T-cell (primary cell): ENCODE data around the gene C5orf58. TPM values are rescaled to one million over a fixed set of nuclear protein-coding genes. Genes with fewer than 3 reads are reported as not detected.

ENCODE experiments used
- ATAC-seq, 4 experiments: fragments of 200-7000 bp in 3 of 4; fragments of 150-1000 bp in 1 of 4; cut with Tn5 transposase; replicated peaks in 1 of 4; 1 replicate in 3 of 4; 2 replicates in 1 of 4; pipeline ENCODE4 v1.10.0; 2021; ENCODE audit warnings: moderate library complexity in 3 of 4, mild to moderate bottlenecking in 2 of 4, moderate number of reproducible peaks in 1 of 4
- CTCF ChIA-PET, 2 donors: fragments of 300-600 bp; sonication (Branson Sonifier 250); formaldehyde crosslinking; loops; one replicate each; lab custom pipeline; 2022; ENCODE audit warnings: antibody characterized with exemption in 2 of 2; lab: Charles Lee
- POLR2A ChIA-PET, 2 donors: fragments of 300-600 bp; sonication (Branson Sonifier 250); formaldehyde crosslinking; loops; one replicate each; lab custom pipeline; 2022; ENCODE audit warnings: antibody characterized with exemption in 2 of 2; lab: Charles Lee
- DNase-seq, 35 experiments: peaks; one replicate each; pipeline versions ENCODE4 v3.0.0 to v3.0.0-alpha.2; 2013 to 2023
- H3K27ac ChIP-seq: one replicate; pipeline ENCODE4 v1.5.1; 2013; ENCODE audit warnings: low read length
- H3K27me3 ChIP-seq, 2 experiments: replicated peaks in 1 of 2; 1 replicate in 1 of 2; 2 replicates in 1 of 2; pipeline versions ENCODE4 v1.6.1 to v1.7.0; 2013; ENCODE audit warnings: low read length in 1 of 2, mixed read lengths in 1 of 2; ENCODE audit not compliant: control insufficient read depth in 2 of 2, insufficient read depth in 2 of 2; ENCODE audit errors: extremely low read depth in 1 of 2
- H3K36me3 ChIP-seq, 2 donors: 1 replicate in 1 of 2; 2 replicates in 1 of 2; pipeline versions ENCODE4 v1.6.1 to v1.7.0; 2013; ENCODE audit warnings: low read length in 1 of 2; ENCODE audit not compliant: control insufficient read depth in 2 of 2, insufficient read depth in 1 of 2; ENCODE audit errors: extremely low read depth in 1 of 2
- H3K4me1 ChIP-seq, 2 experiments: 1 replicate in 1 of 2; 2 replicates in 1 of 2; pipeline versions ENCODE4 v1.6.1 to v1.7.0; 2013; ENCODE audit warnings: low read length in 2 of 2, mixed read lengths in 1 of 2; ENCODE audit not compliant: insufficient read depth in 2 of 2, control insufficient read depth in 1 of 2; ENCODE audit errors: extremely low read depth in 1 of 2
- H3K4me3 ChIP-seq, 2 donors: 1 replicate in 1 of 2; 2 replicates in 1 of 2; pipeline versions ENCODE4 v1.5.1 to v1.7.0; 2013; ENCODE audit warnings: mild to moderate bottlenecking in 2 of 2, low read length in 1 of 2, moderate library complexity in 1 of 2; ENCODE audit not compliant: control insufficient read depth in 1 of 2; ENCODE audit errors: extremely low read depth in 1 of 2
- H3K9me3 ChIP-seq: 2 replicates; pipeline ENCODE4 v1.7.0; 2013
- H3K27ac Mint-ChIP-seq, 2 donors: one replicate each; pipeline ENCODE4 v1.8.0; 2020 to 2021; ENCODE audit warnings: mild to moderate bottlenecking in 2 of 2, mixed read lengths in 2 of 2
- H3K27me3 Mint-ChIP-seq, 2 donors: one replicate each; pipeline ENCODE4 v1.8.0; 2021 to 2022; ENCODE audit warnings: mixed read lengths in 2 of 2
- H3K36me3 Mint-ChIP-seq: one replicate; pipeline ENCODE4 v1.8.0; 2021; ENCODE audit warnings: mixed read lengths
- H3K4me1 Mint-ChIP-seq, 3 donors: one replicate each; pipeline ENCODE4 v1.8.0; 2020 to 2022; ENCODE audit warnings: mixed read lengths in 3 of 3, mild to moderate bottlenecking in 1 of 3
- H3K4me3 Mint-ChIP-seq, 3 donors: one replicate each; pipeline ENCODE4 v1.8.0; 2020 to 2022; ENCODE audit warnings: mild to moderate bottlenecking in 3 of 3, mixed read lengths in 3 of 3, moderate library complexity in 3 of 3
- H3K9me3 Mint-ChIP-seq, 3 donors: one replicate each; pipeline ENCODE4 v1.8.0; 2020 to 2022; ENCODE audit warnings: mixed read lengths in 3 of 3
- WGBS: methylation state at CpG from one replicate; pipeline ENCODE4 v1.1.5; 2013; ENCODE audit warnings: missing lambda C conversion rate; ENCODE audit not compliant: insufficient coverage; 5-methylcytosine and 5-hydroxymethylcytosine counted together
- total RNA-seq, 35 experiments: library from RNA in 6 of 35; stranded (reverse) in 6 of 35; fragments of 120-200 nt in 1 of 35; gene quantifications; one replicate each; pipeline versions ENCODE4 v1.2.1 to v1.2.4 and lab custom pipeline; 2013 to 2026

The C5orf58 gene
- total RNA-seq, 5 donors from 2014 or later (not counting 1 experiment from before 2014, with no cell fraction given), result not detected

GRCh38 chr5:170192829-170193228 is 40.0 kb upstream of the C5orf58 start:
- 73% methylated on average over 12 of the region's 12 CpGs for WGBS
- Histone ChIP-seq H3K4me1 (no peaks in the 10 kb centered on the region), H3K27ac (no peak overlapping the region), H3K36me3 (no peaks in the 10 kb centered on the region), H3K27me3 (peaks cover 0 to 5% of the 10 kb centered on the region in 2 experiments), H3K9me3 (no peaks in the 10 kb centered on the region), H3K4me3 (no peak overlapping the region)
- CTCF ChIA-PET, result no interaction called here
- H3K27me3 Mint-ChIP-seq, result peaks cover 2 to 11% of the 10 kb centered on the region in 2 donors
- POLR2A ChIA-PET, result no interaction called here
- no peaks in the 10 kb centered on the region for H3K36me3 Mint-ChIP-seq
- no peaks in the 10 kb centered on the region for H3K9me3 Mint-ChIP-seq
- no peak for DNase-seq
- no peak overlapping the region for H3K27ac Mint-ChIP-seq
- no peak overlapping the region for H3K4me3 Mint-ChIP-seq
- no peaks in the 10 kb centered on the region for H3K4me1 Mint-ChIP-seq
- ATAC-seq, result no peak

DNA sequence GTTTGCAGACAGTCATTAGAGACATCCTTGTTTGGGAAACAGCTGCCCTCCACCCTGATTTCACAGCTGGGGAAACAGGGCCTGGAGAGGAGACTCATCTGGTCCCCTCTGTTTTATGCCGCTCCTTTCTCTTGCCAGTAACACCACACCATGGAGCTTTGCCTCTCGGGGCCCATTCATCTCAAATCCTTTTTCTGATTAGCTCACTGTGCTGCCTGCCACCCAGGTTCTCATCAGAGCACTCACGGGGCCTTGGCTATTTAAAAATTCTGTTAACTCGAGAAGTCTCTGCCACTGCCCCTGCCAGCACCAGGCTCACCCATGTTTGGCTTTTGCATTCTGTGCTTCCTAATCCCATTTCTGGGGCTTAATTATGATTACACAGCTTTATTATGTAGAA is 36.8 kb upstream of the C5orf58 start:
- CTCF ChIA-PET, result interaction anchor here in 1 of 2 donors (0.7 kb wide), 1 partner anchor 74 kb away, joined by 3 read pairs; no protein-coding TSS in a partner anchor
- Histone ChIP-seq H3K9me3 (no peaks in the 10 kb centered on the region), H3K27me3 (peaks cover 0 to 7% of the 10 kb centered on the region in 2 experiments), H3K4me1 (no peaks in the 10 kb centered on the region), H3K36me3 (no peaks in the 10 kb centered on the region), H3K4me3 (no peak overlapping the region), H3K27ac (no peak overlapping the region)
- no peak for ATAC-seq
- Mint-ChIP-seq H3K27ac (no peak overlapping the region), H3K27me3 (peaks cover 11% of the 10 kb centered on the region in 2 donors), H3K4me1 (no peaks in the 10 kb centered on the region), H3K4me3 (no peak overlapping the region), H3K9me3 (no peaks in the 10 kb centered on the region), H3K36me3 (no peaks in the 10 kb centered on the region)
- no peak for DNase-seq
- POLR2A ChIA-PET, result no interaction called here
- WGBS, result 69% methylated on average over 3 of the region's 4 CpGs

DNA sequence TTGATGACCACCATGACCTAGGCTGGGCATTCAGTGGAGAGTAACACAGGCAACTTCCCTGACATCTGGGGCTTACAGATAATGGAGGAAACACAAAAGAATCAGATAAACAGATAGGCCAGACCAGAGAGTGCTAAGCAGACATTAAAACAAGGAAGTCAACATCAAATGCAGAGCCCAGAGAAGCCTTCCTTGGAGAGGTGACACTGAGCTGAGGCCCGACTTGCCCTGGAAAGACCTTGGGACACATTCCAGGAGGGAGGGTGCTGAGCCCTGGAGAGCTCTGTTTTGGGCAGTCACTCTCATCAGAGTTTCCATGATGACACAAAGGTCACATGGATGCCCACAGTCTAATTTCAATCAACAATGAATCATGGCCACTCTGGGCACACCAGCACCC is 31.9 kb upstream of the C5orf58 start:
- H3K4me1 ChIP-seq, result no peaks in the 10 kb centered on the region
- DNase-seq (no peak), ATAC-seq (no peak)
- WGBS, result 0% methylated on average over 1 of the region's 1 CpG
- Mint-ChIP-seq H3K36me3 (no peaks in the 10 kb centered on the region), H3K27me3 (peaks cover 11% of the 10 kb centered on the region in 2 donors), H3K4me3 (no peak overlapping the region), H3K9me3 (no peaks in the 10 kb centered on the region), H3K27ac (no peak overlapping the region), H3K4me1 (no peaks in the 10 kb centered on the region)
- no peaks in the 10 kb centered on the region for H3K36me3 ChIP-seq
- peaks cover 0 to 9% of the 10 kb centered on the region in 2 experiments for H3K27me3 ChIP-seq
- no peaks in the 10 kb centered on the region for H3K9me3 ChIP-seq
- no peak overlapping the region for H3K27ac ChIP-seq
- H3K4me3 ChIP-seq, result no peak overlapping the region
- ChIA-PET CTCF (no interaction called here), POLR2A (no interaction called here)

- no peak for DNase-seq
- 80% methylated on average over 1 of the region's 2 CpGs for WGBS
- no peak overlapping the region for H3K4me3 Mint-ChIP-seq
These were observed 31.5 kb upstream of the C5orf58 start for GRCh38 chr5:170201311-170201710.

GRCh38 chr5:170202117-170202516 is 30.7 kb upstream of the C5orf58 start:
- no peaks in the 10 kb centered on the region for H3K36me3 Mint-ChIP-seq
- no peaks in the 10 kb centered on the region for H3K9me3 Mint-ChIP-seq
- Histone ChIP-seq H3K27me3 (peaks cover 0 to 4% of the 10 kb centered on the region in 2 experiments), H3K4me1 (no peaks in the 10 kb centered on the region), H3K4me3 (no peak overlapping the region), H3K27ac (no peak overlapping the region), H3K36me3 (no peaks in the 10 kb centered on the region), H3K9me3 (no peaks in the 10 kb centered on the region)
- no peak overlapping the region for H3K4me3 Mint-ChIP-seq
- DNase-seq (no peak), ATAC-seq (no peak)
- peaks cover 10 to 15% of the 10 kb centered on the region in 2 donors for H3K27me3 Mint-ChIP-seq
- no peaks in the 10 kb centered on the region for H3K4me1 Mint-ChIP-seq
- CTCF ChIA-PET, result no interaction called here
- POLR2A ChIA-PET, result no interaction called here
- no peak overlapping the region for H3K27ac Mint-ChIP-seq
- no CpG with 5 or more reads among the region's 2 CpGs for WGBS

More at GRCh38 chr5:170201311-170201710, 31.5 kb upstream of the C5orf58 start:
- no peaks in the 10 kb centered on the region for H3K36me3 Mint-ChIP-seq
- H3K27ac Mint-ChIP-seq, result no peak overlapping the region
- no peaks in the 10 kb centered on the region for H3K4me1 ChIP-seq
- peaks cover 0 to 8% of the 10 kb centered on the region in 2 experiments for H3K27me3 ChIP-seq
- ATAC-seq, result no peak
- CTCF ChIA-PET, result no interaction called here
- no peaks in the 10 kb centered on the region for H3K9me3 ChIP-seq
- no peak overlapping the region for H3K4me3 ChIP-seq
- peaks cover 10 to 11% of the 10 kb centered on the region in 2 donors for H3K27me3 Mint-ChIP-seq
- H3K4me1 Mint-ChIP-seq, result no peaks in the 10 kb centered on the region
- H3K27ac ChIP-seq, result no peak overlapping the region
- no peaks in the 10 kb centered on the region for H3K36me3 ChIP-seq
- POLR2A ChIA-PET, result no interaction called here
- no peaks in the 10 kb centered on the region for H3K9me3 Mint-ChIP-seq

DNA sequence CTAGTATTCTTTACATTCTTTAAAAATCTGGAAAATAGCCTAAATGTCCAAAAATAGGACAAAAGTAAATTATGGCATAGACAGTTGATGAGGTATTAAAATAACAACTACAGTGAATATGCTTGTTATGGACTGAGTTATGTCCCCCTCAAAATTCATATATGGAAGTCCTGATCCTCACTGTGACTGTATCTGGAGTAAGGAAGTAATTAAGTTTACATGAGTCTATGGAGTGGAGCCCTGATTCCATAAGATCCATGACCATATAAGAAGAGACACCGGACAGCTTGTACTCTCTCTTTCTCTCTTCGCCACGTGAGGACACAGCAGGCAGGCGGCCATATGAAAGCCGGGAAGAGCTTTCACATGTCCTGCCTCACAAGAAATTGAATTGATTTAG is 28.6 kb upstream of the C5orf58 start:
- Histone ChIP-seq H3K27me3 (peaks cover 0 to 4% of the 10 kb centered on the region in 2 experiments), H3K4me3 (no peak overlapping the region), H3K4me1 (no peaks in the 10 kb centered on the region), H3K36me3 (no peaks in the 10 kb centered on the region), H3K27ac (no peak overlapping the region), H3K9me3 (no peaks in the 10 kb centered on the region)
- H3K4me3 Mint-ChIP-seq, result no peak overlapping the region
- H3K9me3 Mint-ChIP-seq, result no peaks in the 10 kb centered on the region
- no peaks in the 10 kb centered on the region for H3K4me1 Mint-ChIP-seq
- no peaks in the 10 kb centered on the region for H3K36me3 Mint-ChIP-seq
- POLR2A ChIA-PET, result interaction anchor here in 1 of 2 donors (0.6 kb wide), 1 partner anchor 90 kb away, joined by 3 read pairs; no protein-coding TSS in a partner anchor
- 83% methylated on average over 5 of the region's 5 CpGs for WGBS
- CTCF ChIA-PET, result interaction anchor here in 1 of 2 donors (0.6 kb wide), 1 partner anchor 1795 kb away, joined by 3 read pairs; no protein-coding TSS in a partner anchor
- H3K27ac Mint-ChIP-seq, result no peak overlapping the region
- ATAC-seq (no peak), DNase-seq (no peak)
- H3K27me3 Mint-ChIP-seq, result peaks cover 9 to 19% of the 10 kb centered on the region in 2 donors
